ENCODE measurements around the gene NUP98. TPM values are rescaled to one million over a fixed set of nuclear protein-coding genes. Genes with fewer than 3 reads are reported as not detected.
"Not testable (repeated sequence)": the region's sequence is repeated elsewhere in the genome, so short reads cannot be mapped to it uniquely, and the experiment has no call there.

NUP98 gene
- total RNA-seq, 1 donor from 2014 or later, result 110 TPM

- intact Hi-C loops (cut with micrococcal nuclease), result no loop called here
These were observed 4.8 kb upstream of the NUP98 start for GRCh38 chr11:3802011-3802790.

GRCh38 chr11:3799873-3800272 is 2.5 kb upstream of the NUP98 start:
- intact Hi-C loops (cut with micrococcal nuclease), result loop anchor here (5.0 kb wide), 1 partner anchor 147 kb away; no protein-coding TSS in a partner anchor

GRCh38 chr11:3799143-3799542 is 1.8 kb upstream of the NUP98 start:
- intact Hi-C loops (cut with micrococcal nuclease), result loop anchor here (5.0 kb wide), 1 partner anchor 148 kb away; no protein-coding TSS in a partner anchor

GRCh38 chr11:3796801-3797328 is 489 bp downstream of the NUP98 start:
- intact Hi-C loops (cut with micrococcal nuclease), result loop anchor here (1.0 to 5.0 kb wide), 5 partner anchors 11 to 297 kb away; partner anchors contain the start of genes PGAP2 and RRM1

GRCh38 chr11:3796346-3796745 is 1.0 kb downstream of the NUP98 start:
- intact Hi-C loops (cut with micrococcal nuclease), result loop anchor here (5.0 kb wide), 1 partner anchor 151 kb away; no protein-coding TSS in a partner anchor

- intact Hi-C loops (cut with micrococcal nuclease), result loop anchor here (5.0 kb wide), 1 partner anchor 151 kb away; no protein-coding TSS in a partner anchor
These were observed 1.4 kb downstream of the NUP98 start for GRCh38 chr11:3796002-3796311.

GRCh38 chr11:3795131-3796001 is 2.0 kb downstream of the NUP98 start:
- intact Hi-C loops (cut with micrococcal nuclease), result loop anchor here (5.0 kb wide), 1 partner anchor 152 kb away; no protein-coding TSS in a partner anchor

GRCh38 chr11:3794387-3794786 is 3.0 kb downstream of the NUP98 start:
- intact Hi-C loops (cut with micrococcal nuclease), result not testable (repeated sequence)

- intact Hi-C loops (cut with micrococcal nuclease), result no loop called here
These were observed 10.4 kb downstream of the NUP98 start for GRCh38 chr11:3786781-3787428.

GRCh38 chr11:3783611-3784010 is 13.7 kb downstream of the NUP98 start:
- intact Hi-C loops (cut with micrococcal nuclease), result no loop called here

GRCh38 chr11:3782963-3783362 is 14.4 kb downstream of the NUP98 start:
- intact Hi-C loops (cut with micrococcal nuclease), result no loop called here

GRCh38 chr11:3781423-3781822 is 15.9 kb downstream of the NUP98 start:
- intact Hi-C loops (cut with micrococcal nuclease), result no loop called here

GRCh38 chr11:3775736-3776406 is 21.5 kb downstream of the NUP98 start:
- intact Hi-C loops (cut with micrococcal nuclease), result no loop called here

GRCh38 chr11:3773180-3773579 is 24.2 kb downstream of the NUP98 start:
- intact Hi-C loops (cut with micrococcal nuclease), result no loop called here

- intact Hi-C loops (cut with micrococcal nuclease), result no loop called here
These were observed 29.8 kb downstream of the NUP98 start for GRCh38 chr11:3767536-3767935.

GRCh38 chr11:3766836-3767235 is 30.5 kb downstream of the NUP98 start:
- intact Hi-C loops (cut with micrococcal nuclease), result not testable (repeated sequence)

- intact Hi-C loops (cut with micrococcal nuclease), result no loop called here
These were observed 33.1 kb downstream of the NUP98 start for GRCh38 chr11:3764266-3764665.

GRCh38 chr11:3755151-3755550 is 42.2 kb downstream of the NUP98 start:
- intact Hi-C loops (cut with micrococcal nuclease), result no loop called here

GRCh38 chr11:3753110-3753509 is 44.2 kb downstream of the NUP98 start:
- intact Hi-C loops (cut with micrococcal nuclease), result no loop called here

- intact Hi-C loops (cut with micrococcal nuclease), result no loop called here
These were observed 49.6 kb downstream of the NUP98 start for GRCh38 chr11:3747704-3748103.

GRCh38 chr11:3745161-3745560 is 52.2 kb downstream of the NUP98 start:
- intact Hi-C loops (cut with micrococcal nuclease), result no loop called here
